Right forelimb (tissue), 1 donor: Measurements from ENCODE around the gene FBXL7.

Experiments
- DNase-seq: peaks from one replicate; pipeline ENCODE4 v3.0.0-alpha.2; 2018

FBXL7 gene

GRCh38 chr5:15786884-15787283 is 286.9 kb downstream of the FBXL7 start:
- no peak for DNase-seq

GRCh38 chr5:15787681-15788080 is 287.7 kb downstream of the FBXL7 start:
- no peak for DNase-seq

- no peak for DNase-seq
These were observed 289.7 kb downstream of the FBXL7 start for GRCh38 chr5:15789642-15790041.

GRCh38 chr5:15790446-15791018 is 290.6 kb downstream of the FBXL7 start:
- DNase-seq, result no peak

GRCh38 chr5:15791274-15791673 is 291.3 kb downstream of the FBXL7 start:
- no peak for DNase-seq

- DNase-seq, result no peak
These were observed 291.9 kb downstream of the FBXL7 start for GRCh38 chr5:15791859-15792258.

- DNase-seq, result no peak
These were observed 294.3 kb downstream of the FBXL7 start for GRCh38 chr5:15794052-15794985.

GRCh38 chr5:15796096-15796495 is 296.1 kb downstream of the FBXL7 start:
- no peak for DNase-seq

GRCh38 chr5:15796557-15796956 is 296.6 kb downstream of the FBXL7 start:
- DNase-seq, result no peak

GRCh38 chr5:15797116-15797515 is 297.1 kb downstream of the FBXL7 start:
- DNase-seq, result no peak

GRCh38 chr5:15798006-15798405 is 298.0 kb downstream of the FBXL7 start:
- no peak for DNase-seq

- no peak for DNase-seq
These were observed 299.0 kb downstream of the FBXL7 start for GRCh38 chr5:15799014-15799413.

- no peak for DNase-seq
These were observed 299.6 kb downstream of the FBXL7 start for GRCh38 chr5:15799612-15800011.

- DNase-seq, result no peak
These were observed 303.3 kb downstream of the FBXL7 start for GRCh38 chr5:15803280-15803679.

- no peak for DNase-seq
These were observed 306.6 kb downstream of the FBXL7 start for GRCh38 chr5:15806613-15807012.

GRCh38 chr5:15807248-15807647 is 307.3 kb downstream of the FBXL7 start:
- no peak for DNase-seq

GRCh38 chr5:15807871-15808270 is 307.9 kb downstream of the FBXL7 start:
- no peak for DNase-seq

GRCh38 chr5:15808577-15808976 is 308.6 kb downstream of the FBXL7 start:
- DNase-seq, result no peak

GRCh38 chr5:15819617-15820016 is 319.6 kb downstream of the FBXL7 start:
- no peak for DNase-seq

GRCh38 chr5:15821506-15821905 is 321.5 kb downstream of the FBXL7 start:
- no peak for DNase-seq

GRCh38 chr5:15823398-15823797 is 323.4 kb downstream of the FBXL7 start:
- no peak for DNase-seq

GRCh38 chr5:15827741-15828140 is 327.8 kb downstream of the FBXL7 start:
- DNase-seq, result no peak

GRCh38 chr5:15831408-15831807 is 331.4 kb downstream of the FBXL7 start:
- DNase-seq, result no peak

GRCh38 chr5:15833365-15833764 is 333.4 kb downstream of the FBXL7 start:
- DNase-seq, result no peak
